GM21717 (cell line): ENCODE measurements around the gene CNTRL.
"Not testable (repeated sequence)": the region's sequence is repeated elsewhere in the genome, so short reads cannot be mapped to it uniquely, and the experiment has no call there.

Experiments
- ATAC-seq: cut with Tn5 transposase; IDR thresholded peaks from one replicate; pipeline ENCODE4 v1.9.1; 2021; ENCODE audit warnings: mild to moderate bottlenecking, moderate library complexity; ENCODE audit not compliant: unreplicated experiment

The CNTRL gene

DNA sequence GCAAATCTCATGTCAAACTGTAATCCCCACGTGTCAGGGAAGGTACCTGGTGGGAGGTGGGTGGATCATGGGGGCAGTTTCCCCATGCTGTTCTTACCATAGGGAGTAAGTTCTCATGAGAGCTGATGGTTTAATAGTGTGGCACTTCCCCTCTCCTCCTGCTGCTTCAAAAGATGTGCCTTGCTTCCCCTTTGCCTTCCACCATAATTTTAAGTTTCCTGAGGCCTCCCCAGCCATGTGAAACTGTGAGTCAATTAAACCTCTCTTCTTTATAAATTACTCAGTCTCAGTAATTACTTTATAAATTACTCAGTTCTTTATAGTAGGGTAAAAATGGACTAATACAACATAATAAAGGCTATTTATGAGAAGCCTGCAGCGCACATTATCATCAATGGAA, 7.1 kb upstream of the CNTRL start:
- no peak for ATAC-seq

DNA sequence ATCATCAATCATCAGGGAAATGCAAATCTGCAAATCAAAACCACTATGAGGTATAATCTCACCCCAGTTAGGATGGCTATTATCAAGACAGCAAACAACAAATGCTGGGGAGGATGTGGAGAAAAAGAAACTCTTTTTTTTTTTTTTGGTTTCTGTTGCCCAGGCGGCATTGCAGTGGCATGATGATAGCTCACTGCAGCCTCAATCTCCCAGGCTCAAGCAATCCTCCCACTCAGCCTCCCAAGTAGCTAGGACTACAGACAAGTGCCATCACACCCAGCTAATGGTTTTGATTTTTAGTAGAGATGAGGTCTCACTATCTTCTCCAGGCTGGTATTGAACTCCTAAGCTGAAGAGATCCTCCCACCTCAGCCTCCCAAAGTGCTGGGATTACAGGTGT, 5.4 kb upstream of the CNTRL start:
- no peak for ATAC-seq

DNA sequence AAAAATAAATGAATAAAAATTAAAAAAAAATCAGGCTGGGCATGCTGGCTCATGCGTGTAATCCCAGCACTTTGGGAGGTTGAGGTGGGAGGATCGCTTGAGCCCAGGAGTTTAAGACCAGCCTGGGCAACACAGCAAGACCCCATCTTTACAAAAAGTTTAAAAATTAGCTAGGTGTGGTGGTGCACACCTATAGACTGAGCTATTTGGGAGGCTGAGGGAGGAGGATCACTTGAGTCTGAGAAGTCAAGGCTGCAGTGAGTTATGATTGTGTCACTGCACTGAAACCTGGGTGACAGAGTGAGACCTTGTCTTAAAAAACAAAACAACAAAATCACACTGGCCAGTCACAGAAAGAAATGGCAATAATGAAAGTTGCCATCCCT, 3.4 kb upstream of the CNTRL start:
- no peak for ATAC-seq

DNA sequence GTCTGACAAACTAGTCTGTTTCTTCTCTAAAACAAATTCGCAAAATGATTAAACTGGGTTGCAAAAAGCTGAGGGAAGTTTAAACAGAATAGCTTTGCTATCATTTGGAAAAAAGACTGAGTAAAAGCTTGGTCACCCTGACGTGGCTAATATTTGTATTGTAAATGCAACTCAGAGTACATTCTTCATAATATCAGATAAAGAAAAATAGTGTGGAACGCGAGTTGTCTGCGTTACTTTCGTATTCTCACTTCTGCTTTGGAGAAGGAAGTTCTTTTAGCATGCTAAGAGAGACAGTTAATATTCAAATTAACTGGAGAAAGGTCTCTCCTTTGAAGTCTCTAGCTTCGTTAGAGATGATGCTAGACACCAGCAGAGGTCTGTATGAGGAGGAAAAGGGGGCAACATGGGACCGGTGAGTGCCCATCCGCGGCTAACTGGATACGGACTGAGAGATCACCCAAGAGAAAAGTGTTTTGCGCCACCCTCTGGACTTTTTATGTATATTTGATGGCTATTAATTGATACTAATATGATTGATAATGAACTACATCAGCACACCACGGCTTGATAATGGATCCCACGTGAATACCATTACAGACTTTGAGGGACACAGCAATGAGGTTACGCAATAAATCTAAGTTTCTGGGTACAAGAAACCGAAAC, 2.9 kb upstream of the CNTRL start:
- ATAC-seq = peak; percentile 44

DNA sequence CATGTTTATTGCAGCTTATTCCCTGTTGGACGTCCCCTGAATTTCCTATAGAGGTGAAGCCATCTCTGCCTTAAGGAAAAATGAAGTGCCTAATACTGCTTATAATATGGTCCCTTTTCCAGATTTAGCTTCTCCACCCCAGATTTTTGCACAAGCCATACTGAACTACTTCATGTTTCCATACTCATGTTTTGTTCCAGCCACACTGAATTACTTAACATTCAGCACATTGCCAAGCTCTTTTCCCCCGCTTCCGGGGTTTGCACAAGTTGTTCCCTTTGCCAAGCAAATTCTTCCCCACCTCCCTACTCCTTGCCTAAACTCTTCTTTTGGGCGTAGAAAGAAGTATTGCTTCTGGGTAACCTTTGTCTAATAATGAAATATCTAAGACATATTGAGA, 1.7 kb upstream of the CNTRL start:
- no peak for ATAC-seq

DNA sequence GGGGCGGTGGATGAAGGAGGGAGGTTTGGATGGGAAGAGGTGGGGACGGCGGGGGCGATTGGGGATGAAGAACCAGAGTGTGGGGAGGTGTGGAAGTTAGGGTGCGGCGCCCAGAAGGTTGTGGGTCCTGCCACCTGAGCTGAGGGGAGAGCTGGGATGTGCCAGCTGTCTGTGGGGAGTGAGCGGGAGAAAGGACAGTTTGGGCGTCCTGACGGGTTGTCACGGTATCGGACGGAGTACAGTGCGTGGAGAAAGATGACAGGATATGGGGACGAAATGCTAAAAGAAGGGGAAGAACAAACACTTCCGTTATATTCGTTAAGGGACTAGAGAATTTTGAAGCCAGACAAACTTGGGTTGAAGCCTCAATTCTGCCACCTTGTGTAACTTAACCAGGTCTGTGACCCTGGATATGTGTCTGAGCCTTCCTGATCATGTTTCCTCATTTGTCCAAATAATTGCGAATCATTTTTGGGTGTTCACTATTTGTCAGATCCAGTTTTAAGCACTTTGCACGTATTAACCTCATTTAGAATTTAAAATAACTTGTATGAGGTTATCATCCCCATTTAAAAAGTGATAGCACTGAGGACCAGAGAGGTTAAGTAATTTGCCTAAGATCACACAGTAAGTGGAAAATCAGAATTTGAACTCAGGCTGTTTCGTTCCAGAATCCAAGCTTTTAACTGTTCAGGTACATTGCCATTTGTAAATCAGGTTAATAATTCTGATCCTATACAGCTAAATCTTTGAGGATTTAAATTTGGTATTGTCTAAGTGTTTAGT, 689 bp downstream of the CNTRL start:
- peak; percentile 15 for ATAC-seq

DNA sequence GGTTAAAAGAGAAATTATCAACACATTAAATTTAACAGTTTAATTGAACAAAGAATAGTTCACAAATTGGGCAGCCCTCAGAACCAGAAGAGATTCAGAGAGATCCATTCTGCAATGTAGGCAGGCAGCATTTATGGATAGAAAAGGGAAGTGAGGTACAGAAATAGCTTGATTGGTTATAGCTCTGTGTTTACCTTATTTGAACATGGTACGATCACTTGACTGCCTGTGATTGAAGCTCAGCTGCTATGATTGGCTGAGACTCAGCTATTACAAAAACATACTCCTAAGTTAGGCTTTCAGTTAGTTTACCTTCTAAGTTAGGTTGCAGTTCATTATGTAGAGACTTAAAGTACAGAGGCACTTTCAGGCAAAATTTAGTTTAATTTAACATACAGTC, 7.3 kb downstream of the CNTRL start:
- ATAC-seq = no peak

DNA sequence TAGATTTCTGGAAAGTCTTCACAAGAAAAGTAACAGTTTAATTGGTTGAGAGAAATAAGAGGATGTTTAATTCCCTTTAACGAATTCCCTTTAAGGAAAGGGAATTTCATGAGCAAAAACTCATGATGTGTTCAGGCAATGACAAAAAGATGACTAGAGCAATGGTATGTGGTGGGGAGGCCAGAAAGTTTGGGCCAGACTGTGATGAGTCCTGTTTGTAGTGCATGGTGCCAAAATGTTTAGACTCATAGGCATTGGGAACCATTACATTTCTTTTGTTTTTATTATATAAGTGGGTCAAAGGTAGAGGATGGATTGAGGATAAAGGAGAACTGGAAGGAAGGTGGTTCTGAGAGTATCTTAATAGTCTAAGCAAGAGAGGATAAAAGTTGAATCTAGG, 10.9 kb downstream of the CNTRL start:
- ATAC-seq = no peak

DNA sequence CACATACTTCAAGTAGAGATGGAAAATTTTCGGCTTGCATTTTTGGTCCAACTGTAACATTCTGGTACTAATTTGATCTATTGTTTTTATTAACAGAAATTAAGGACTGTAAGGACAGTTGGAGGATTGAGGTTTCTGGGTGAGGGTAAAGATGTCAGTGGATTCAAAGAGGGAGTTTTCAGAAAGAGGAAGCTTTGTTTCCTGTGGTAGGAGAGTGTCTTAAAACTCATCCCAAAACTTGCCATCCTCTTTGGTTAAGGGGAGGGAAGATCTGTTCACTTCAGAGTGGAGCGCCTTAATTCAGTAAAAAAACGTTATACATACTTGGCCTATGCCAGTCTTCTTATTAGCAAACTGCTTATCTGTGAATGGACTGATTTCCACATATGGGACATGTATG, 13.8 kb downstream of the CNTRL start:
- ATAC-seq = no peak

DNA sequence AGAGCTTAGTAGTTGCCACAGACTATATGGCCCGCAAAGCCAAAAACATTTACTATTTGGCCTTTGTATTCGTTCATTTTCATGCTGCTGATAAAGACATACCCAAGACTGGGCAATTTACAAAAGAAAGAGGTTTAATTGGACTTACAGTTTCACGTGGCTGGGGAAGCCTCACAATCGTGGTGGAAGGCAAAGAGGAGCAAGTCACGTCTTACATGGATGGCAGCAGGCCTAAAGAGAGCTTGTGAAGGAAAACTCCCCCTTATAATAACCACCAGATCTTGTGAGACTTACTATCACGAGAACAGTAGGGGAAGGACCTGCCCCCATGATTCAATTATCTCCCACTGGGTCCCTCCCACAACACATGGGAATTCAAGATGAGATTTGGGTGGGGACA, 16.0 kb downstream of the CNTRL start:
- not testable (repeated sequence) for ATAC-seq

DNA sequence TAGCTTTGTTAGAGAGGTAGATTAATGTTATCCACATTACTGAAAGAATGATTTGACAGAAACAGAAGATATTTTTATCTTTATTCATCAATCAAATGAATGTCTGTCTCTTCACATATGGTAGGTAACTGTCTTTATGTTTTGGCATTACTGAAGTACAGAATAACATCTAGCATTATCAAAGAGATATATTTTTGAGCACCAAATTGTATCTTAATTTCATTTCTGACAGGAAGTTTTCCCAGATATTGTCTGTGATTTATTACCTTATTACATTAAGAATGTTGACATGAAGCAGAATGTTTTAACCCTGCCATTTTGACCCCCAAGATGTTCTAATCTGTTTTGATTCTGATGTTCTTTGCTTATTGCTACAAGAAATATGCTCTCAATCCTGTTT, 20.3 kb downstream of the CNTRL start:
- ATAC-seq = no peak

DNA sequence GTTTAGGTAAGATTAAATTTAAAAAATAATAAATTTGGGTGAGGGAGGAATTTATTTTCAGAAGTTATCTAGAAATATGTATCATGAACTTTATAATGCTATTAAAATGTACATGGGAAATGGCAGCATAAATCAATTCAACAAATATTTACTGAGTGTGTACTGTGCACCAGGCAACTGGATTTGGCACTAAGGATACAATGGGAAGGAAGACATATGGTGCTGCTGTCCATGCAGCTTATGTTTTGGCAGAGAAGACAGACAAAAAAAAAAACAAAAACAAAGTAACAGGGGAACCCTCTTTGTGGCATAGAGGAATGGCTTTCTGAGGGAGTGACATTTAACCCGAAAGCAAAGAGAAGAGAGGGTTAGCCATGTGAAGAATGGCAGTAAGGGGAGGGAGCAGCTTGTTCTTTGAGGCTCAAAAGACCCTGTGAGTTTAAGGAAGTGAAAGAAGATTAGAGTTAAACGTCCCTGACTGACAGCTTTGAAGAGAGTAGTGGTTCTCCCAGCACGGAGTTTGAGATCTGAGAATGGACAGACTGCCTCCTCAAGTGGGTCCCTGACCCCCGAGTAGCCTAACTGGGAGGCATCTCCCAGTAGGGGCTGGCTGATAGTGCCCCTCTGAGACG, 23.9 kb downstream of the CNTRL start:
- no peak for ATAC-seq

DNA sequence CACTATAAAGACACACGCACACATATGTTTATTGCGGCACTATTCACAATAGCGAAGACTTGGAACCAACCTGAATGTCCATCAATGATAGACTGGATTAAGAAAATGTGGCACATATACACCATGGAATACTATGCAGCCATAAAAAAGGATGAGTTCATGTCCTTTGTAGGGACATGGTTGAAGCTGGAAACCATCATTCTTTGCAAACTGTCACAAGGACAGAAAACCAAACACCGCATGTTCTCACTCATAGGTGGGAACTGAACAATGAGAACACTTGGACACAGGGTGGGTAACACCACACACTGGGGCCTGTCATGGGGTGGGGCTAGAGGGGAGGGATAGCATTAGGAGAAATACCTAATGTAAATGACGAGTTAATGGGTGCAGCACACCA, 29.3 kb downstream of the CNTRL start:
- ATAC-seq = not testable (repeated sequence)

DNA sequence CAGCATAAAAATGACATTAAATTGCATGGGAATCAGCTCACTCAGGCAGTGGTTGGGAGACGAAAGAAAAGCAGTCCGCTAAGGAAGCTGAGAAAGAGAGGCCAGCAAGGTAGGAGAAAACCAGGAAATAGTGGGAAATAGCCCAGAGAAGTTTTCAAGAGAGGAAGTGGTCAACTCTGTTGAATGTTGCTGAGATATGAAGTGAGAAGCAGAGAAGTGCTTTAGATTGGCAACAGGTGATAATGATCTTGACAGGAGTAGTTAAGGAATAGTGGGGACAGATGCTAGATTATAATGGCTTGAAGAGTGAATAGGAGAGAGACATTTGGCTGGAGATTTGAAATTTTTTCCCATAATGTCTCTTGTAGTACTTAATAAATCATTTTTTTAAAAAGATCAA, 30.8 kb downstream of the CNTRL start:
- ATAC-seq = no peak

DNA sequence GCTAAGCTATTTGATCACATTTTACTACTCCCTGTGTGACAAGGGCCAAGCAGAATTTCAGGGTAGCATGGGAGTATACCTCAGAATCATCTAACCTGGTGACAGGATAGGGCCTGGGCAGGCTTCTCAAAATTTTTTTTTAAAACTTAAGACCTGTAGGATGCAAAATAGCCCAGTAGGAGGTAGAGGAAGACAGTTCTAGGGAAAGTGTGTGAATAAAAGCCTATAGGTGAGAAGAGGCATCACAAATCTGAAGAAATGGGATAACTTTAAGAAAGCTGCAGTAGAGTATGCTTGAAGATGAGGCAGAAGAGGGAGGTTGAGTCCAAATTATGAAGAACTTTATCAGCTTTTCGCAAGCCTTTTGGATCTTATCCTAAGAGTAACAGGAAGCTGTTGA, 32.3 kb downstream of the CNTRL start:
- ATAC-seq = no peak

DNA sequence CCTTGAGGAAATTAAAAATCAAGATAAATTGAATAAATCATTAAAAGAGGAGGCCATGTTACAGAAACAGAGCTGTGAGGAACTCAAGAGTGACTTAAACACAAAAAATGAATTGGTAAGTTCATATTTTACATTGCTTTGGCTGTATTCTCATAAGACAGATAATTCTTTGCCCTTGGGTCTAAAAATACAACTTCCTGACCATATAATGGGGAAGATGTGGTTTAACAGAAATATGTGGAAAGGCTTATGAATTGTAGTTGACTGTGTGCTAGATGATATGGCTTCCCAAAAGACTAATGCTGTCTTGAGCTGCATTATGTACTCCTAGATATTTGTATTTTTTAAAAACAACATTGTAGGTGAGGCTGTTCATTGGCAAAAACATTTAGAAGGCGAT, 33.1 kb downstream of the CNTRL start:
- no peak for ATAC-seq

DNA sequence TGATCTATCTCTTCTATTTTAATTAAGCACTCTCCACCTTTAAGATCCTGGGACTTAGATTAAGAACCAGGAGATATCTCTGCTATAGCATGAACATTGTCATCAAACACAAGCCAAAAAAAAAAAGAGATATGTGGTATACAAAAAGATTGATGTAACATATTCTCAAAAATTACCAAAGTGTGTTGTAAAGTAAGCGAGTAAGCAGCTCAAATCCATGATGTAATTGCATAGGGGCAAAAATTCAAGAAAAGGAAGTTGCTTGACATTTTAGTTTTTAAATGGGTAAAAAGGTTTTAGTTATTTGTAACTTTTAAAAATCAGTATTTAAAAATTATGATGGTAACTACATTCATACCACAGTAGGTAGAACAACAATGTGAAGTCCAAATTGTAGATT, 40.7 kb downstream of the CNTRL start:
- ATAC-seq = no peak

DNA sequence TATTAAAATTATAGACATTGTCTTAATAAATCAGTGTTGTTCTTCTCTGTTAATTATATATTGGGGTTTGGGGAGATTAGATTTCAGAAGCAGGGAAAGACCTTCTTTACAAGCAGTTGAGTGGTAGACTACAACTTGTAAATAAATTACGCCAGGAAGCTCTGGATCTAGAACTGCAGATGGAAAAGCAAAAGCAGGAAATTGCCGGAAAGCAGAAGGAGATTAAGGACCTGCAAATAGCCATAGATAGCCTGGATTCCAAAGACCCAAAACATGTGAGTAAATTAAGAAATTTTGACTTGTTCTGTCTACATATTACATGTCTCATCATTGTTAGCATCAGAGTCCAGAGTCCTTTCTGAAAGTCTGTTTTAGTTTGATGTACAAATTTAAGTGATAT, 43.5 kb downstream of the CNTRL start:
- ATAC-seq = no peak

DNA sequence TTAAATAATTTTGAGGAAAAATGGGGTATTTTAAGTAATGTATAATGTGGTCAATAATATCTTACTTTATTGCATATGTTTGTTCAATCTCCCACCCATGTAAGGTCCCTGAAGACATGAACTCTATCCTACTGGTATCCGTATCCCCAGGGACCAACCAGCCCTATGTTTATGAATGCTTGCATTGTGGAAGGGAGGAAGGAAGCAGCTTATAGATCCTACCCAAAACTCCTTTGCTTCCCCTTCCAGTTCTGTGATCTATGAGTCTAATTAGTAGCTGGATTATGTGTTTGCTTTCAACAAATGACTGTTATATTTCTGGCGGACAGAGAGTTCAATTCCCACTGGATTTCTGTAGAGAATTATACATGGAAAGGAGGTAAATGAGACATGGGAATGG, 45.6 kb downstream of the CNTRL start:
- ATAC-seq = no peak

DNA sequence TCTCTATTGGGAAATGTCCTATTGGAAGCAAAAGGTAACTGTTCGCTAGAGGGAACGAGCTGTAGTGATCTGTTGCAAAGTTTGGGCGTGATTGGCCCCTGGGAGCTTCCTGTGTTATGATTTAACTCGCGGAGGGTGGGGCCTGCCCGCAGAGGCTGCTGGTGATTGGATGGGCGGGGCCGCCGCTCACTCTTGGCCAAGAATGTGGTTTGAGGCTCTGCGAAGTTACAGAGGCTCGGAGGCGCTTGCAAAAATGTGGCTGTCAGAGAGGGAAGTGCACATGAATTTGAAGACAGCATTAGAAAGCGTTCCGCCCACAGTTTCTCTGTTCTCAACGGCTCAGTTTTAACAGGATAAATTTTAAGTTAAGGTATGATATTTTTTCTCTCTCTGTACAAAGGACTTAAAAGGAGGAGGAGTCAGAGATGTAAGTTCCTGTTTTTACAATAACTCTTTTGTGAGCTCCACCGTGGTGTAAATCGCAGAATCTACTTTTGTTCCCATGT, 46.9 kb downstream of the CNTRL start:
- peak; percentile 98 for ATAC-seq

DNA sequence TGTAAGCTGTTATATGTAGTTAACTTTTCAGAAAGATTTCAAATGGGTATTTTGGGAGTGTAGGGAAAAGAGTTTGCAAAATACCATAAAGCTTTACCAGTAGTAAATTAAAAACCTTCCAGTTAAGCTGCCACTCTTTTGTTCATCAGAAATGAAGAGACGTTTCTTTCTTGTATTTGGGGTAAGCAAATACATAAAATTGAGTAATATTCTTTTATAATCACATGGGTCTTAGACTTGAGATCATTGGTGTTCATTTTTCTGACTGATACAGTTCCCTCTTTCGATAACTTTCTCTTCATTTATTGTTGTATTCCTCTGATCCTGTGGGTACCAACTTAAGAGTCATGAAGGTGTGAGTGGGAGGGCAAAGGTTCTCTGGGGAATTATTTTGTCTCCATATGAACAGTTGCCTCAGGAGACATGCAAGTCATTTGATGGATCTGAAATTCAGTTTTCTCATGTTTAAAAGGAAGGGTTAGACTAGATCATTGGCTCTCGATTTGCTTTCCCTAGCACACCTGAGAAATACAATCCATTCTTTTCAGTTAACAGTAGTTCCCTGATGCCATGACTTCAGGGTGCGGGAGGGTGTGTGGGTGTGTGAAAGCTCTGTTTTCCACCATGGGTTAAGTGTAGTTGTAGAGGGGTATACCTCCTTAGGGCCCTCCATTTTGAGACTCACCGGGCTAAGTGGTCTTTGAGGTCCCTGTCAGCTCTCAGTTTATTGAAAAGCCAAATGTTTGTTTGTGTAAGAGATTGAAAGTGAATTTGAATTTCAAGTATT, 47.7 kb downstream of the CNTRL start:
- ATAC-seq = no peak
